ENCODE data around the gene RBBP8NL.

GRCh38 chr20:62469352-62469751, 42.0 kb upstream of the RBBP8NL start:
- TF ChIP-seq CTCF (IDR thresholded peaks at IDR 0.05): no peak
- TF ChIP-seq POLR2A (IDR thresholded peaks at IDR 0.05): no peak
